DOHH2 (cell line): Measurements from ENCODE around the gene XIRP2.

Experiments
- EZH2phosphoT487 ChIP-seq: fragments of 200-600 bp; sonication (generic); IDR thresholded peaks from 2 replicates; pipeline ENCODE4 v1.6.1; 2017; ENCODE audit warnings: borderline replicate concordance, mild to moderate bottlenecking, antibody characterized with exemption, low read length, moderate library complexity, mixed read lengths
- TF ChIP-seq, protein P1 (sequence below): fragments of 200-600 bp; sonication (generic); IDR thresholded peaks from one replicate; pipeline ENCODE4 v1.5.1; 2014; ENCODE audit warnings: antibody characterized with exemption, mild to moderate bottlenecking, low read depth, low read length; ENCODE audit not compliant: poor library complexity, severe bottlenecking

DNA sequence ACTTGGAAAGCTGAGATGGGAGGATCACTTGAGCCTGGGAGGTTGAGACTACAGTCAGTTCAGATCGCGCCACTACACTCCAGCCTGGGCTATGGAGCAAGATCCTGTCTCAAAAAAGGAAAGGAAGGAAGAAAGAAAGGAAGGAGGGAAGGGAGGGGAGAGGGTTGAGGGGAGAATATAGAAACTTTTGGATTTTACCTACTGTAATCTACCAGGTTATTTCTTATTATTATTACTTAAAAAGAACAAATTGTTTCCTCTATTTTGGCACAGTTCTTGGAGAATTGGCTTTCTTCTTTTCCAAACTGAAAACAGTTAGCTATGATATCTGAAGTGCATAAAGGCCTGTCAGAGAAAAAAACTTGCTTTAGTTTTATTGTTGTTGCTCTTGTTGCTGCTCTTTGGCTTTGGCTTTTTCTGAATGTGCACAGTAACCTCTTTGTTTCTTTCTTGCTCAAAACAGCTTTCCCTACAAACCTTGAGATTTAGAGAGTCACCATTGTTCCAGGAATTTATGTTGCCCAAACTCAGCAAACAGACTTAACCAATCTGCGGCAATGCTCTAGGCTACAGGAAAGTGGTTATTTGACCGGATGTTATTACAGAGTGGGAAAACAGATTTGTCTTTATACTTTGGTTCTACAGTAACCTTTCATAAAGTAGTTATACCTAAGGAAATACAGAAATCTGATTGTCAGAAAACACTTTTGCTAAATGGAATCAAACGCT lies 214.9 kb downstream of the XIRP2 start:
- TF ChIP-seq, protein P1, sequence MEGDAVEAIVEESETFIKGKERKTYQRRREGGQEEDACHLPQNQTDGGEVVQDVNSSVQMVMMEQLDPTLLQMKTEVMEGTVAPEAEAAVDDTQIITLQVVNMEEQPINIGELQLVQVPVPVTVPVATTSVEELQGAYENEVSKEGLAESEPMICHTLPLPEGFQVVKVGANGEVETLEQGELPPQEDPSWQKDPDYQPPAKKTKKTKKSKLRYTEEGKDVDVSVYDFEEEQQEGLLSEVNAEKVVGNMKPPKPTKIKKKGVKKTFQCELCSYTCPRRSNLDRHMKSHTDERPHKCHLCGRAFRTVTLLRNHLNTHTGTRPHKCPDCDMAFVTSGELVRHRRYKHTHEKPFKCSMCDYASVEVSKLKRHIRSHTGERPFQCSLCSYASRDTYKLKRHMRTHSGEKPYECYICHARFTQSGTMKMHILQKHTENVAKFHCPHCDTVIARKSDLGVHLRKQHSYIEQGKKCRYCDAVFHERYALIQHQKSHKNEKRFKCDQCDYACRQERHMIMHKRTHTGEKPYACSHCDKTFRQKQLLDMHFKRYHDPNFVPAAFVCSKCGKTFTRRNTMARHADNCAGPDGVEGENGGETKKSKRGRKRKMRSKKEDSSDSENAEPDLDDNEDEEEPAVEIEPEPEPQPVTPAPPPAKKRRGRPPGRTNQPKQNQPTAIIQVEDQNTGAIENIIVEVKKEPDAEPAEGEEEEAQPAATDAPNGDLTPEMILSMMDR = no peak
- TF ChIP-seq EZH2phosphoT487 = no peak
